ENCODE measurements around the gene PKP3.
"Not testable (repeated sequence)": the region's sequence is repeated elsewhere in the genome, so short reads cannot be mapped to it uniquely, and the experiment has no call there.

The PKP3 gene

GRCh38 chr11:384511-384910, 9.5 kb upstream of the PKP3 start:
- H3K4me3 ChIP-seq (ENCODE audit: control insufficient read depth, low read depth, low read length) = no peak overlapping the region
- TF ChIP-seq, protein P1, sequence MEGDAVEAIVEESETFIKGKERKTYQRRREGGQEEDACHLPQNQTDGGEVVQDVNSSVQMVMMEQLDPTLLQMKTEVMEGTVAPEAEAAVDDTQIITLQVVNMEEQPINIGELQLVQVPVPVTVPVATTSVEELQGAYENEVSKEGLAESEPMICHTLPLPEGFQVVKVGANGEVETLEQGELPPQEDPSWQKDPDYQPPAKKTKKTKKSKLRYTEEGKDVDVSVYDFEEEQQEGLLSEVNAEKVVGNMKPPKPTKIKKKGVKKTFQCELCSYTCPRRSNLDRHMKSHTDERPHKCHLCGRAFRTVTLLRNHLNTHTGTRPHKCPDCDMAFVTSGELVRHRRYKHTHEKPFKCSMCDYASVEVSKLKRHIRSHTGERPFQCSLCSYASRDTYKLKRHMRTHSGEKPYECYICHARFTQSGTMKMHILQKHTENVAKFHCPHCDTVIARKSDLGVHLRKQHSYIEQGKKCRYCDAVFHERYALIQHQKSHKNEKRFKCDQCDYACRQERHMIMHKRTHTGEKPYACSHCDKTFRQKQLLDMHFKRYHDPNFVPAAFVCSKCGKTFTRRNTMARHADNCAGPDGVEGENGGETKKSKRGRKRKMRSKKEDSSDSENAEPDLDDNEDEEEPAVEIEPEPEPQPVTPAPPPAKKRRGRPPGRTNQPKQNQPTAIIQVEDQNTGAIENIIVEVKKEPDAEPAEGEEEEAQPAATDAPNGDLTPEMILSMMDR (IDR thresholded peaks at IDR 0.05; ENCODE audit: control insufficient read depth, insufficient read depth, low read depth, low read length, missing control alignments) = no peak

GRCh38 chr11:385594-386351, 8.2 kb upstream of the PKP3 start:
- TF ChIP-seq, protein P1 (IDR thresholded peaks at IDR 0.05; ENCODE audit: control insufficient read depth, insufficient read depth, low read depth, low read length, missing control alignments) = no peak

More at GRCh38 chr11:384511-384910, 9.5 kb upstream of the PKP3 start:
- DNase-seq (ENCODE audit: low read depth) = no peak

GRCh38 chr11:386483-386882, 7.5 kb upstream of the PKP3 start:
- H3K4me3 ChIP-seq (ENCODE audit: control insufficient read depth, low read depth, low read length) = no peak overlapping the region
- TF ChIP-seq, protein P1 (IDR thresholded peaks at IDR 0.05; ENCODE audit: control insufficient read depth, insufficient read depth, low read depth, low read length, missing control alignments) = no peak
- no peak for DNase-seq (ENCODE audit: low read depth)

More at GRCh38 chr11:385594-386351, 8.2 kb upstream of the PKP3 start:
- no peak overlapping the region for H3K4me3 ChIP-seq (ENCODE audit: control insufficient read depth, low read depth, low read length)
- no peak for DNase-seq (ENCODE audit: low read depth)

DNA sequence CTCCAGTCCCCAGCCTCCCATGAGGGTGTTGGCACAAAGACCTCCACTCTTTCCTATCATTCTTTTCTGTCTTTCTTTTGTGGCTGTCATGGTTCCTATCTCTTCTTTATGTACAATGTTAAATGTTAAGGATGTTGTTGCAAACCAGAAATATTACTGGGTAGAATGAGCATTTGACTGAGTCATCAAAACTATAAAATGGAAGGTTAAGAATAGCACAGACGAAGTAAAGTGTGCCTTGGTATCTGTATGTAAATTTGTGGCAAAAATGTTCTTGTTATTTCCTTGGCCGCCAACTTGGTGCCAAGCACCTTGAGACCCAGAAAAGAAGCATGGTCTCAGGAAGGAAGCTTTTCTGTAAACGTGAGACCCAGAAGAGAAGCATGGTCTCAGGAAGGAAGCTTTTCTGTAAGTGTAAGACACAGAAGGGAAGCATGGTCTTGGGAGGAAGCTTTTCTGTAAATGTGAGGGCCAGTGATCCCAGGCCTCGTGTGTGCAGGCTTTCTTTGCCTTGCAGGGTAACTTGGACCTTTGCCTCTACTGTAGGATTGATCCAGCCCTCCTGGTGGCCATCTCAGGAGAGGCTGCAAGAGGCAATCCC, 6.7 kb upstream of the PKP3 start:
- no peak overlapping the region for H3K4me3 ChIP-seq (ENCODE audit: control insufficient read depth, low read depth, low read length)
- no peak for DNase-seq (ENCODE audit: low read depth)
- TF ChIP-seq, protein P1 (IDR thresholded peaks at IDR 0.05; ENCODE audit: control insufficient read depth, insufficient read depth, low read depth, low read length, missing control alignments) = no peak

- not testable (repeated sequence) for DNase-seq (ENCODE audit: low read depth); H3K4me3 ChIP-seq (ENCODE audit: control insufficient read depth, low read depth, low read length)
Measured at GRCh38 chr11:389369-389768, 4.6 kb upstream of the PKP3 start.

DNA sequence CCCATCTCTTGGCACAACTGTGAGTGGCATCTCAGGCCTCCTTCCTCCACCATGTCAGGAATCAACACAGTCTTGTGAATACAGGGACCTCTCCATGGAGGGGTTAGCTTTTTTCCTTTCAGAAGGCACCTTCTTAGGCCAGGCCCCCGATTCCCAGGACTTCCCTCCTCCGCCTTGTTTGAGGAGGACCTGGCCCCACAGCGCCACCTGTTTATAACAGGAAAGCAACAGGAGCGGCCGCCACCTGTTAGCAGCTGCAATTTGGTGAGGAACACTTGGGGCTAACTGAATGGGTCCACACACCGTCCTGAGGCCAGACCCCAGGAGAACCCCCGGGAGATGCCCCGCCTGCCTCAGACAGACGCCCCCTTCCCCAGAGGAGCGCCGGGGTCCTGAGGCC, 3.8 kb upstream of the PKP3 start:
- H3K4me3 ChIP-seq (ENCODE audit: control insufficient read depth, low read depth, low read length) = no peak overlapping the region
- no peak for DNase-seq (ENCODE audit: low read depth)
- TF ChIP-seq, protein P1 (IDR thresholded peaks at IDR 0.05; ENCODE audit: control insufficient read depth, insufficient read depth, low read depth, low read length, missing control alignments) = no peak
